ENCODE measurements around the gene GRPEL1. TPM values are rescaled to one million over a fixed set of nuclear protein-coding genes. Genes with fewer than 3 reads are reported as not detected.

The GRPEL1 gene
- total RNA-seq, 1 donor from 2014 or later, result 24.1 TPM

DNA sequence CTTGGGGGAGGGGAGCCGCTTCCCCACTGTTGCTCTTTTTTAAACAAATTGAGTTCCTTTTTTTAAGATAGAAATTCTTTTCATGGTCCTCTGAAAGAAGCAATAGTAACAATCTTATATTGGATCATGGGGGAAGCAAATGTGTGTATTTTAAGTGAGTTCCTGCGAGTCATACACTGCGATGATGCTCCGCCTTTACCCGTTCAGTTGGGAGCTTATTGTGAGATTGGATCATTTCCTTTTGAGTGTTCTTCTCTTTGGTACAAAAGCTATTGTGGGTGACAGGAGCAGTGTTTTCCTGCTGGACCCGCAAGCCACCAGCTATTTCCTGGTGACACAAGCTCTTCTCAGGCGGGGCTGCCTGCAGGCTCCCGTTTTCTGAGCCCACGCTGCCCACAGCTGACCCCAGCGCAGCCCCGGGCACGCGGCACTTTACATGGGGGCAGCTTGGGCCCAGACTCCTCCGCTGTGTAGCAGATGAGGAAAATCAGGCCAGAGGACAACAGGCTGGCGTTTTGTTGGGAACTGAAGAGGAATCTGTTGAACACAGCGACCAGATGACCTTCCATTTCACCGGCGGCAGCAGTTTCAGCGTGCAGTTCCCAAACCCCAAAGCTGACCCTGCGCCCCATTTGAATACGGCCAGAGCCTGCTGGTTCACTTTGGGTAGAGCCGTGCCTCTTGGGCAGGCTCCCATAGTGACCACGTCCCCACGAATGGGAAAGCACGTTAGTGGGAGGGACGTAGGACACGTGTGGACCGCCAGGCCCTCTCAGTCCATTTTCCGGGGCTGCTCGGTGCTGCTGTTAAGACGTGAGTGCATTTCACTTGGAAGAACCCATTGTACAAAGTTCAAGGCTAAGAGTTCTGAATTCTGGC lies 12.5 kb downstream of the GRPEL1 start:
- Mint-ChIP-seq H3K4me1 (ENCODE audit: low read depth) (peaks cover 6% of the 10 kb centered on the region), H3K36me3 (ENCODE audit: low read depth) (peaks cover 12% of the 10 kb centered on the region), H3K27me3 (ENCODE audit: low read depth) (no peaks in the 10 kb centered on the region), H3K9me3 (ENCODE audit: low read depth) (no peaks in the 10 kb centered on the region), H3K27ac (ENCODE audit: unreplicated experiment) (no peak overlapping the region), H3K4me3 (ENCODE audit: unreplicated experiment) (no peak overlapping the region)
- DNase-seq (ENCODE audit: low spot score), result no peak
- TF ChIP-seq, protein P1, sequence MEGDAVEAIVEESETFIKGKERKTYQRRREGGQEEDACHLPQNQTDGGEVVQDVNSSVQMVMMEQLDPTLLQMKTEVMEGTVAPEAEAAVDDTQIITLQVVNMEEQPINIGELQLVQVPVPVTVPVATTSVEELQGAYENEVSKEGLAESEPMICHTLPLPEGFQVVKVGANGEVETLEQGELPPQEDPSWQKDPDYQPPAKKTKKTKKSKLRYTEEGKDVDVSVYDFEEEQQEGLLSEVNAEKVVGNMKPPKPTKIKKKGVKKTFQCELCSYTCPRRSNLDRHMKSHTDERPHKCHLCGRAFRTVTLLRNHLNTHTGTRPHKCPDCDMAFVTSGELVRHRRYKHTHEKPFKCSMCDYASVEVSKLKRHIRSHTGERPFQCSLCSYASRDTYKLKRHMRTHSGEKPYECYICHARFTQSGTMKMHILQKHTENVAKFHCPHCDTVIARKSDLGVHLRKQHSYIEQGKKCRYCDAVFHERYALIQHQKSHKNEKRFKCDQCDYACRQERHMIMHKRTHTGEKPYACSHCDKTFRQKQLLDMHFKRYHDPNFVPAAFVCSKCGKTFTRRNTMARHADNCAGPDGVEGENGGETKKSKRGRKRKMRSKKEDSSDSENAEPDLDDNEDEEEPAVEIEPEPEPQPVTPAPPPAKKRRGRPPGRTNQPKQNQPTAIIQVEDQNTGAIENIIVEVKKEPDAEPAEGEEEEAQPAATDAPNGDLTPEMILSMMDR (IDR thresholded peaks at IDR 0.05), result no peak

DNA sequence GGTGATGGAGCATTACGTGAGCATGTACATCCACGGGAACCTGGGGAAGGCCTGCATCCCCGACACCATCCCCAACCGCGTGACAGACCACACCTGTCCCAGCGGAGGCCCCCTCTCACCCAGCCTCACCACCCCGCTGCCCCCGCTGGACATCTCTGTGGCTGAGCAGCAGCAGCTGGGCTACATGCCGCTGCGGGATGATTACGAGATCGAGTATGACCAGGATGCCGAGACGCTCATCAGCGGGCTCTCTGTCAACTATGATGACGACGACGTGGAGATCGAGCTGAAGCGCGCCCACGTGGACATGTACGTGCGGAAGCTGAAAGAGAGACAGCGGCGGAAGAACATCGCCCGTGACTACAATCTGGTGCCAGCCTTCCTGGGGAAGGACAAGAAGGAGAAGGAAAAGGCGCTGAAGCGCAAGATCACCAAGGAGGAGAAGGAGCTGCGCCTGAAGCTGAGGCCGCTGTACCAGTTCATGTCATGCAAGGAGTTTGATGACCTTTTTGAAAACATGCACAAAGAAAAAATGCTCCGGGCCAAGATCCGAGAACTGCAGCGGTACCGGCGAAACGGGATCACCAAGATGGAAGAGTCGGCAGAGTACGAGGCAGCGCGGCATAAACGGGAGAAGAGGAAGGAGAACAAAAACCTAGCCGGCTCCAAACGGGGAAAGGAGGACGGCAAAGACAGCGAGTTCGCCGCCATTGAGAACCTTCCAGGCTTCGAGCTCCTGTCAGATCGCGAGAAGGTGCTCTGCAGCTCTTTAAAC lies 13.6 kb downstream of the GRPEL1 start:
- H3K27me3 Mint-ChIP-seq (ENCODE audit: low read depth), result no peaks in the 10 kb centered on the region
- no peaks in the 10 kb centered on the region for H3K9me3 Mint-ChIP-seq (ENCODE audit: low read depth)
- peaks cover 11% of the 10 kb centered on the region for H3K36me3 Mint-ChIP-seq (ENCODE audit: low read depth)
- H3K4me3 Mint-ChIP-seq (ENCODE audit: unreplicated experiment), result no peak overlapping the region
- H3K27ac Mint-ChIP-seq (ENCODE audit: unreplicated experiment), result no peak overlapping the region
- TF ChIP-seq, protein P1 (IDR thresholded peaks at IDR 0.05), result no peak
- no peak for DNase-seq (ENCODE audit: low spot score)
- peaks cover 6% of the 10 kb centered on the region for H3K4me1 Mint-ChIP-seq (ENCODE audit: low read depth)

DNA sequence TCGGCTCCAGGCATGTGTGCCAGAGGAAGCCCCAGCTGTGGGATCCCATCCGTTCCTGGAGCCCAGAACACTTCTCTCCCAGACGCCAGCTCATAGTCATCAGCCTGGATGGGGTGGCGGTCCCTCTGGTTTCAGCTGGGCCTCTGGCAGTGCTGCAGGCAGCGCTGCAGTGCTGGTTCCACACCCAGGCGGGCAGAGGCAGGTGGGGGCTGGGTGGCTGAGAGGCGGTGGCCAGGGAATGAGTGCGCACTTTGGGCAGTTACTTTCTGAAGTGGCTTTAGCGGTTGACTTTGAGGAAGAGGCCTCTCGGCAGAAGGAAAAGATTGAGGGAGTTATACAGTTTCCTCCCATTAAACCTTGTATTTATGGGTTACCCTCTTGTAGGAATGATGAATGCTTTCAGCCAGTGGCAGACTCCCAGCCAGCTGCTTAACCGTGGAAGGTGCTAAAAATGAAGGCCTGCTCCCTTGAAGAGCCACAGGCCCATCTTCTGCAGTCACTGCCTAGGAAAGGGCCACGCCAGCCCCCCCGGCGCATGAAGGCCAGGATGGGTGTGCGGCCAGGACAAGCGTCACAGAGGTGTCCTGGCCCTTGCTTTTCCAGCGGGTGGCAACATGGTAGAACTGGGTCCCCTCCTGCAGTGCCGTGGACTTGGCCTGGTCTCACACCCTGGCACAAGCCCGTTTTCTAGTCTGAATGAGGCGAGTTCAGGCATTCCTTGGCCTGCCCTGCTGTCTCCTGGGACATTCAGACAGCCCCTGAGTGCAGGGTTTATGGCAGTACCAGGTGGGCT lies 14.7 kb downstream of the GRPEL1 start:
- H3K9me3 Mint-ChIP-seq (ENCODE audit: low read depth), result no peaks in the 10 kb centered on the region
- DNase-seq (ENCODE audit: low spot score), result no peak
- H3K27ac Mint-ChIP-seq (ENCODE audit: unreplicated experiment), result peak overlapping the region; percentile 22
- H3K36me3 Mint-ChIP-seq (ENCODE audit: low read depth), result peaks cover 11% of the 10 kb centered on the region
- no peaks in the 10 kb centered on the region for H3K27me3 Mint-ChIP-seq (ENCODE audit: low read depth)
- H3K4me3 Mint-ChIP-seq (ENCODE audit: unreplicated experiment), result no peak overlapping the region
- peaks cover 6% of the 10 kb centered on the region for H3K4me1 Mint-ChIP-seq (ENCODE audit: low read depth)
- TF ChIP-seq, protein P1 (IDR thresholded peaks at IDR 0.05), result no peak

DNA sequence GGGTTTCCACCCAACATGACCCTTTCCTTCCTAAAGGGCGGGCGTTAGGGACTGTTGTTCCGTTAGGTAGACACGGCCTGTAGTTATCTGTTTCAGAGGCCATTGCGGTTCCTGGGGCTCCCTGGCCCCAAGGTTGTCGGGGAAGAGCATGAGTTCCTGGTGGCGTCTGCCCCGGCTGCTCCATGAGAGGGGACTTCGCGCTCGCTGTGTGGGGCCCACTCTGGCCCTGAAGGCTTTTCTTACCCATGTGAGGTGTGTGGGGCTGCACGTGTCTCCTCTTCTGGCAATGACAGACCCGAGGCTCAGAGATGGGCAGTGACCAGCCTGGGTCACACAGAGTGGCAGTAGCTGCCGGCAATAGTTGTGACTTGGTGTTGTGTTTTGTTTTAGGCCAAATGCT lies 15.6 kb downstream of the GRPEL1 start:
- TF ChIP-seq, protein P1 (IDR thresholded peaks at IDR 0.05), result no peak
- Mint-ChIP-seq H3K27me3 (ENCODE audit: low read depth) (no peaks in the 10 kb centered on the region), H3K9me3 (ENCODE audit: low read depth) (no peaks in the 10 kb centered on the region), H3K4me3 (ENCODE audit: unreplicated experiment) (no peak overlapping the region), H3K27ac (ENCODE audit: unreplicated experiment) (no peak overlapping the region), H3K4me1 (ENCODE audit: low read depth) (peaks cover 6% of the 10 kb centered on the region), H3K36me3 (ENCODE audit: low read depth) (peaks cover 9% of the 10 kb centered on the region)
- DNase-seq (ENCODE audit: low spot score), result no peak

DNA sequence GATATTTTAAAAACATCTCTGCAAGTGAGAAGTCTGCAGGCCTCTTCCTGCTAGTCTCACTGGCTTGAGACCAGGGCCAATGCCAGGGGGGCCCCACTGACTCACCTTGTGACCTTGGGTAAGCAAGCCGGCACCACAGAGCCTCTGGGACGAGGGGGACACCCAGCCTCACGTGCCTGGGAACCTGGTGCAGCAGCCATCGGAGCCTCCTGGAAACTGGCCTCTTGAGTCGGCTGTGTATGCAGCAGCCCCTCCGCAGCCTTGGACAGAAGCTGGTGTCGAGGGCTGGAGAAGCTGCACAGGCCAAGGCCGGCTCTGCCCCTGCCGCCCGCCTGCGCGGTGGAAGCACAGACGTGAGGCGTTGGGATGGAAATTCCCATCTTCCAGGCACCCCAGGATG lies 16.0 kb downstream of the GRPEL1 start:
- H3K27me3 Mint-ChIP-seq (ENCODE audit: low read depth), result no peaks in the 10 kb centered on the region
- peaks cover 9% of the 10 kb centered on the region for H3K36me3 Mint-ChIP-seq (ENCODE audit: low read depth)
- no peak overlapping the region for H3K27ac Mint-ChIP-seq (ENCODE audit: unreplicated experiment)
- peaks cover 6% of the 10 kb centered on the region for H3K4me1 Mint-ChIP-seq (ENCODE audit: low read depth)
- no peak for DNase-seq (ENCODE audit: low spot score)
- no peak overlapping the region for H3K4me3 Mint-ChIP-seq (ENCODE audit: unreplicated experiment)
- TF ChIP-seq, protein P1 (IDR thresholded peaks at IDR 0.05), result no peak
- H3K9me3 Mint-ChIP-seq (ENCODE audit: low read depth), result no peaks in the 10 kb centered on the region
